SIG-M5 (cell line): Measurements from ENCODE around the gene BCL6.

ENCODE experiments used
- DNase-seq: peaks from one replicate; lab custom pipeline; 2025; lab: John Stamatoyannopoulos, UW

Gene BCL6

GRCh38 chr3:187739094-187739560, 6.1 kb downstream of the BCL6 start:
- DNase-seq, result peak; percentile 19

- no peak for DNase-seq
These were observed 6.8 kb downstream of the BCL6 start for GRCh38 chr3:187738331-187739093.

- no peak for DNase-seq
These were observed 7.3 kb downstream of the BCL6 start for GRCh38 chr3:187738071-187738330.

GRCh38 chr3:187737368-187738070, 7.7 kb downstream of the BCL6 start:
- no peak for DNase-seq

- DNase-seq, result no peak
These were observed 8.3 kb downstream of the BCL6 start for GRCh38 chr3:187737006-187737367.

GRCh38 chr3:187736418-187736871, 8.8 kb downstream of the BCL6 start:
- no peak for DNase-seq

- no peak for DNase-seq
These were observed 9.4 kb downstream of the BCL6 start for GRCh38 chr3:187735837-187736236.

- DNase-seq, result no peak
These were observed 9.9 kb downstream of the BCL6 start for GRCh38 chr3:187735383-187735782.

- DNase-seq, result no peak
These were observed 10.4 kb downstream of the BCL6 start for GRCh38 chr3:187734841-187735240.

GRCh38 chr3:187733371-187733770, 11.9 kb downstream of the BCL6 start:
- DNase-seq, result no peak

GRCh38 chr3:187729598-187729997, 15.7 kb downstream of the BCL6 start:
- no peak for DNase-seq

GRCh38 chr3:187728940-187729583, 16.2 kb downstream of the BCL6 start:
- no peak for DNase-seq

GRCh38 chr3:187728248-187728647, 17.0 kb downstream of the BCL6 start:
- DNase-seq, result no peak

- DNase-seq, result no peak
These were observed 18.7 kb downstream of the BCL6 start for GRCh38 chr3:187726564-187726963.

GRCh38 chr3:187725653-187726370, 19.5 kb downstream of the BCL6 start:
- DNase-seq, result no peak

GRCh38 chr3:187725224-187725623, 20.0 kb downstream of the BCL6 start:
- no peak for DNase-seq

GRCh38 chr3:187722206-187722612, 23.1 kb downstream of the BCL6 start:
- no peak for DNase-seq

- no peak for DNase-seq
These were observed 24.2 kb downstream of the BCL6 start for GRCh38 chr3:187721055-187721454.

- no peak for DNase-seq
These were observed 25.0 kb downstream of the BCL6 start for GRCh38 chr3:187720337-187720670.

GRCh38 chr3:187719628-187720336, 25.5 kb downstream of the BCL6 start:
- no peak for DNase-seq

GRCh38 chr3:187718802-187719201, 26.5 kb downstream of the BCL6 start:
- no peak for DNase-seq

- no peak for DNase-seq
These were observed 27.7 kb downstream of the BCL6 start for GRCh38 chr3:187717572-187717971.
